Measurements from ENCODE around the gene MACROD2.

The MACROD2 gene

DNA sequence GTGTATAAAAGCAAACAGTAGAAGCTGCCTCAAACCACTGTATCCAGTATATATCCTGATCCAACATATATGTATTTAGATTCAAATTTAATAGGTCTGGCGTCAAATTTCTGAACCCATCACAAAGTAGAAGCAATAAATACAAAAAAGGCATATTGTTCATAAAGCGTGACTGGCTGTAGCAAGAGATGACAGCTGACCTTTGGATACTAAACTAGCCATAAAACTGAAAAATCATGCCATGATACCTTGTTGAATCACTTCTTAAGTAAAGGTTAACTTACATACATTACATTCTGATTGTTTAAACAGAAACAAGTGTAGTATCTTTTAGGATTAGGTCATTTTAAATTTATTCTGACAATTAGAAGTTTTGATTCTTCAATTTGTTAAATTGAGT lies 714.1 kb downstream of the MACROD2 start:
- no peaks in the 10 kb centered on the region for H3K27me3 Mint-ChIP-seq
- DNase-seq: no peak
- no peak overlapping the region for H3K27ac Mint-ChIP-seq
- H3K9me3 Mint-ChIP-seq: peaks cover 4% of the 10 kb centered on the region
- no peaks in the 10 kb centered on the region for H3K36me3 Mint-ChIP-seq
- CTCF ChIA-PET: no interaction called here
- H3K4me1 Mint-ChIP-seq: no peaks in the 10 kb centered on the region
- H3K4me3 Mint-ChIP-seq: no peak overlapping the region

- Mint-ChIP-seq H3K27me3 (no peaks in the 10 kb centered on the region), H3K36me3 (no peaks in the 10 kb centered on the region), H3K27ac (no peak overlapping the region), H3K4me1 (no peaks in the 10 kb centered on the region), H3K9me3 (peaks cover 4% of the 10 kb centered on the region), H3K4me3 (no peak overlapping the region)
- no peak for DNase-seq
- CTCF ChIA-PET: no interaction called here
These were observed 715.6 kb downstream of the MACROD2 start for GRCh38 chr20:14710951-14711350.

GRCh38 chr20:14711652-14712051 lies 716.3 kb downstream of the MACROD2 start:
- Mint-ChIP-seq H3K36me3 (no peaks in the 10 kb centered on the region), H3K4me3 (no peak overlapping the region), H3K4me1 (no peaks in the 10 kb centered on the region), H3K27me3 (no peaks in the 10 kb centered on the region), H3K9me3 (peaks cover 7% of the 10 kb centered on the region), H3K27ac (no peak overlapping the region)
- DNase-seq: no peak
- CTCF ChIA-PET: no interaction called here

- Mint-ChIP-seq H3K27ac (no peak overlapping the region), H3K36me3 (no peaks in the 10 kb centered on the region), H3K9me3 (peaks cover 7% of the 10 kb centered on the region), H3K4me1 (no peaks in the 10 kb centered on the region), H3K4me3 (no peak overlapping the region), H3K27me3 (no peaks in the 10 kb centered on the region)
- no peak for DNase-seq
- CTCF ChIA-PET: no interaction called here
These were observed 717.0 kb downstream of the MACROD2 start for GRCh38 chr20:14712302-14712739.

DNA sequence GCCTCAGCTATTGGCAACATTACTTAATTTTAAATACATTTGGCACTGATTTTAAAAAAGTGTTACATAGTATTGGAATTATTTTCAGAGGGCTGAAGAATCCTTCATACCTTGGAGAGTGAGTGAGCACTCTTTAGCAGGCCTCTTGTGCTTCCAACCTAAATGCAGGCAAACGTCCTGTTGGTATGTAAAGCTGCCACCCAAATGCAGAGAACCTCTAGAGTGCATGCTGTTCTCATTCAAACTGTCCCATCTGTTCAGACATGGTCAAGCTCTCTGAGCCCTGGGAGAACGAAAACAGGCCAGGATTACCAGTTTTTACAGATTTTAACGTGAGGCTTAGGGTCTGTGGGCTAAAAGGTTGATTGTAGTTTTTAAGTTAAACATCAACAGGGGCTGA lies 720.1 kb downstream of the MACROD2 start:
- H3K27me3 Mint-ChIP-seq: no peaks in the 10 kb centered on the region
- no peak for DNase-seq
- H3K9me3 Mint-ChIP-seq: peaks cover 18% of the 10 kb centered on the region
- CTCF ChIA-PET: no interaction called here
- H3K4me3 Mint-ChIP-seq: no peak overlapping the region
- no peaks in the 10 kb centered on the region for H3K36me3 Mint-ChIP-seq
- H3K27ac Mint-ChIP-seq: no peak overlapping the region
- H3K4me1 Mint-ChIP-seq: no peaks in the 10 kb centered on the region

DNA sequence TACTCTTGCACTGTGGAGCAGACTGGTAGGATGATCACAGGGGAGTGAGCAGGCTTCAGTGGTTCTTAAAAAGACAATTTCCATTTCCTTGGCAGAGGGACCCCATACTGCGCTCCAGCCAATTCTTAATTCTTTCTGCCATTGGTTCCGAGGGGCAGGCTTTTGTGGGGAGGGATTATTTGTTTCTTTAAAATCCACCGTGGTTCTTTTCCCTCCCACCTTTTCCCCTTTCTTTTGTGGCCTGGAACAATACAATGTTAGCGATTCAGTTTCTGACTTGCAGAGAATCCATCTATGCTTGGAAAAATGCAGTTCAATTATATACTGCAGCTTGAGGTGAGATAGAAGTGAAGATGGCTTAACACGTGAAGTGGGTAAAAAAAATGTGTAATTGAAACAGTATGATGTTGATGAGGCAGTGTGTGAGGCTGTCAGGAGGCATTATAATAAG lies 721.1 kb downstream of the MACROD2 start:
- Mint-ChIP-seq H3K4me1 (no peaks in the 10 kb centered on the region), H3K27me3 (no peaks in the 10 kb centered on the region), H3K27ac (no peak overlapping the region), H3K36me3 (no peaks in the 10 kb centered on the region), H3K4me3 (no peak overlapping the region), H3K9me3 (peaks cover 19% of the 10 kb centered on the region)
- DNase-seq: no peak
- CTCF ChIA-PET: interaction anchor here (0.5 kb wide), 1 partner anchor 68 kb away, joined by 3 read pairs; no protein-coding TSS in a partner anchor

DNA sequence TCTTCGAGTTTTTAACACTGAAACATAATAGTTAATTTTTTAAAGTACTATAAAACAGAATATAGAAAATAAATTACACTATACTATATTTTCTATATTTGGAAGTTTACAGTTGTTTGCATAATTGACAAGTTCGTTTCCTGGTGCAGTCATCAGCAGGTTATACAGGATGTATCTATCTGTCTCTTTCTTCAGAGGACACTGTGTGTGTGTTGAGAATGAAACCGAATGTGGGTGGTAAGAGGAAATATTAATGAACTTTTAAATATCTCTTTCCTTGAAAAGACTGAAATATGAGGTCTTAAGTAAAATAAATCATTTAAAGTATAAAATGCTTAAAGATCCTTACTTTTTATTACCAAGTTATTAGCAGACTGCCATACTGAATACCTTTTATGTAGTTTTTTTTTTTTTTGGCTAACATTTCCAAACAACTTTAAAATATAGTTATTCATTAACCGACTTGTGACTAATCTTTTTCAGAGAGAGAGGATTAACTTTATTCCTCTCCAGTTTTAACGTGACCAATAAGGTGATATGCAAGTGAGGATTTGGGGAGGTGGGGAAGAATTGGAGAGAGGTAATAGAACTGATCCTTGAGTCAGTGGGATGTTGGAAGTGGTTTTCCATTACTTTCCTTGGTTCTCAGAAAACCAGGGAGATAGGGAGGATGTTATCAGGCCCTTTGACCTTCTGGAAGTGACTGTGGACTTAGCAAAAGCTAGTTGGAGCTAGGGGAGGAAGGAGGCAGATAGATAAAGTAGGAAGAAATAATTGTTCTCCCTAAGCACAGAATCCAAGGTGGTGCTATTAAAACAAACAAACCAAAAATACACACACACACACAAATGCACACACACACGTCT lies 722.1 kb downstream of the MACROD2 start:
- no peak for DNase-seq
- no peak overlapping the region for H3K27ac Mint-ChIP-seq
- CTCF ChIA-PET: no interaction called here
- H3K36me3 Mint-ChIP-seq: no peaks in the 10 kb centered on the region
- H3K4me3 Mint-ChIP-seq: no peak overlapping the region
- H3K9me3 Mint-ChIP-seq: peaks cover 24% of the 10 kb centered on the region
- H3K27me3 Mint-ChIP-seq: no peaks in the 10 kb centered on the region
- H3K4me1 Mint-ChIP-seq: no peaks in the 10 kb centered on the region

DNA sequence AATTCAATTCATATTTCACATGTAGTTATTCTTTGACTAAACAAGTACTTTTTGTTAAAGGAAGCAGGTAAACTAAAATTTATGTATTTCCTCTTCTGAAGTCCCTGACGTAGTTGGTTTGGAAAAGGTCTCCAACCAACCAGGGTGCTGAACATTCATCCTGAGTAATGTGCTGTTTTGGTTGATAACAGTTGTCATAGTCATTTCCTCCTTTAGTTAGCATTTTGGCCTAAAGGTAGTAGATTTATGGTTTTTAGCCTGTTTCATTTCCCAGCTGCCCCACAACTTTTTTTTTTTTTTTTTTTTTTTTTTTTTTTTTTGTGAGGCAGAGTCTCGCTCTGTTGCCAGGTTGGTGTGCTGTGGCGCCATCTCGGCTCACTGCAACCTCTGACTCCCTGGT lies 724.9 kb downstream of the MACROD2 start:
- CTCF ChIA-PET: no interaction called here
- Mint-ChIP-seq H3K27ac (no peak overlapping the region), H3K9me3 (peaks cover 27% of the 10 kb centered on the region), H3K4me1 (no peaks in the 10 kb centered on the region), H3K27me3 (no peaks in the 10 kb centered on the region), H3K36me3 (no peaks in the 10 kb centered on the region), H3K4me3 (no peak overlapping the region)
- DNase-seq: no peak

DNA sequence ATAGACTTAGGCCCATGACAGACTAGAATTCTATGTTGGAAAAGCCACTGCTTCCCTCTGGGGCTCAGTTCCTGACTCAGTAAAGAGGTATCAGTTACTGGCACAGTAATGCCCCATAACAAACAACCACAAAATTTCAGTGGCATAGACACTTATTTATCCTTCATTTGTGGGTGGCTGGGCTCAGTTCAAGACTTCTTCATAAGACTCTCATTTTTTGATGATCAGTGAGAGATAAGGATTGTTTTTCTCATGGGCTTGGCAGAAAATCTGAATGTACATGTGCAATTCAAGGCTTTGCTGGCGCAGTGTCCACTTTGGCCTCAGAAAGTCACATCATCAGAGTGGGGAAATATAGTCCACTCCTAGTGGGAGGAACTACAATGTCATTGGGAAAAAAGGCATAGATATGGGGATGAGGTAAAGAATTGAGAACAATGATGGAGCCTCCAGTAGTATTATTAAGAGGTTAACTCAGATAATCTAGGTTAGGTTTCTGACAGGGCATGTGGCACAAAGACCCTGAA lies 726.7 kb downstream of the MACROD2 start:
- H3K27me3 Mint-ChIP-seq: no peaks in the 10 kb centered on the region
- H3K4me3 Mint-ChIP-seq: no peak overlapping the region
- H3K4me1 Mint-ChIP-seq: no peaks in the 10 kb centered on the region
- DNase-seq: no peak
- peaks cover 25% of the 10 kb centered on the region for H3K9me3 Mint-ChIP-seq
- no peaks in the 10 kb centered on the region for H3K36me3 Mint-ChIP-seq
- CTCF ChIA-PET: no interaction called here
- no peak overlapping the region for H3K27ac Mint-ChIP-seq

DNA sequence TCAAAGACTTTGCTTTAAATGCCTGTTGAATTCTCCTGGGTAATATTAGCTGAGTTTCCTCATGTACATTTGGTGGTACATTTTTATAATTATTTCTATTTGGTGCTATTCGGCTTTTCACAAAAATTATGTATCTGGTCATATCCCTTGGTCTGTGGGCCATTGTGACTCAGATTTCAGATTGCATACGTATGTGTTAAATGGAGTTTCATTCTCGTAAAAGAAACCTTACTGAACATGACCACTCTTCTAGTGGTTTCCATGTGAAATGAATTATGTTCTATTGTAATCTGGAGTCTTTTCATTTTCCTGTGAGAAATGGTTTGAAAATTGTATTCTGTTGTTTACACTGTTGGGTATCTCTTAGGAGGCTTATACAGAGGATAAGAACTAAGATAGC lies 728.3 kb downstream of the MACROD2 start:
- no peaks in the 10 kb centered on the region for H3K27me3 Mint-ChIP-seq
- CTCF ChIA-PET: no interaction called here
- no peaks in the 10 kb centered on the region for H3K4me1 Mint-ChIP-seq
- H3K36me3 Mint-ChIP-seq: no peaks in the 10 kb centered on the region
- peaks cover 20% of the 10 kb centered on the region for H3K9me3 Mint-ChIP-seq
- no peak overlapping the region for H3K4me3 Mint-ChIP-seq
- H3K27ac Mint-ChIP-seq: no peak overlapping the region
- DNase-seq: no peak

GRCh38 chr20:14724036-14724435 lies 728.7 kb downstream of the MACROD2 start:
- H3K4me3 Mint-ChIP-seq: no peak overlapping the region
- H3K4me1 Mint-ChIP-seq: no peaks in the 10 kb centered on the region

DNA sequence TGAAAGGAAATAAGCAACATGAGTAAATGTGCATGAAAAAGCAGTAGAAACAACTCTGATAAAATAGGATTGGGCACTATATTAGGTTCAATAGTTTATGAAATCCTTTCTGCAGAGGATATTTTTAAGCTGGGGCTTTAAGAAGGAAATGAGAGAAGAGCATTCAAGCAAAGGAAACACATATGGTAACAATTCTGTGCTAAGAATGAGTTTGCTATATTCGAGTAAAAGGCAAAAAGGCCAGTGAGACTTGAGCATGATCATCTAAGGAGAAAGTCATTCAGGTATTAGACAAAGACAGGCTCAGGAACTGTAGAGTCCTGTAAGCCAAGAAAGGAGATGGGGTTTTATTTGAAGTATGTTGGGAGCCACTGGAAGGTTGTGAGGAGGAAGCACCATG lies 729.2 kb downstream of the MACROD2 start:
- H3K27ac Mint-ChIP-seq: no peak overlapping the region
- DNase-seq: no peak
- no peaks in the 10 kb centered on the region for H3K27me3 Mint-ChIP-seq
- peaks cover 19% of the 10 kb centered on the region for H3K9me3 Mint-ChIP-seq
- H3K4me1 Mint-ChIP-seq: no peaks in the 10 kb centered on the region
- H3K4me3 Mint-ChIP-seq: no peak overlapping the region
- H3K36me3 Mint-ChIP-seq: no peaks in the 10 kb centered on the region
- CTCF ChIA-PET: no interaction called here

More at GRCh38 chr20:14724036-14724435, 728.7 kb downstream of the MACROD2 start:
- CTCF ChIA-PET: no interaction called here
- no peak for DNase-seq
- Mint-ChIP-seq H3K36me3 (no peaks in the 10 kb centered on the region), H3K27me3 (no peaks in the 10 kb centered on the region), H3K9me3 (peaks cover 20% of the 10 kb centered on the region), H3K27ac (no peak overlapping the region)

DNA sequence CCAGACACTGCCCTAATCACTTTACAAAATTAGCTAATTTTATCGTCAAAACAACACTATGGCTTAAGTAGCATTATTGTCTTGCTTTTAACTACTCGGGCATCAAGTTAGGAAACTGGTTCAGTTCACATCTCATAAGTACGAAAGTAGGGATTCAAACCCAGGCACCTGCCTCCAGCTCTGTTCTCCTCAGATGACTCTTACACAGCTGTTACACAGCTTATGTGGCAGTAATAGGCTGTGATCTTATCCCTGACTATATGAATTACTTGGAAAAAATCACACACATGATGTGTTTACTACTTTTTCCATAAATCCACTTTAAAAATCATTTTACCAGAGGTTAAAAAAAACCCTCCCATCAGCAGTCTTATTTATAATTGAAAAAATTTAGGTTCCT lies 731.3 kb downstream of the MACROD2 start:
- Mint-ChIP-seq H3K27me3 (no peaks in the 10 kb centered on the region), H3K4me1 (no peaks in the 10 kb centered on the region), H3K9me3 (peaks cover 17% of the 10 kb centered on the region), H3K36me3 (no peaks in the 10 kb centered on the region), H3K4me3 (no peak overlapping the region), H3K27ac (no peak overlapping the region)
- CTCF ChIA-PET: no interaction called here
- DNase-seq: no peak

- CTCF ChIA-PET: no interaction called here
- Mint-ChIP-seq H3K9me3 (peaks cover 13% of the 10 kb centered on the region), H3K4me3 (no peak overlapping the region), H3K4me1 (no peaks in the 10 kb centered on the region), H3K27me3 (no peaks in the 10 kb centered on the region), H3K36me3 (no peaks in the 10 kb centered on the region), H3K27ac (no peak overlapping the region)
- DNase-seq: no peak
These were observed 732.3 kb downstream of the MACROD2 start for GRCh38 chr20:14727485-14728150.

GRCh38 chr20:14729390-14729789 lies 734.1 kb downstream of the MACROD2 start:
- CTCF ChIA-PET: no interaction called here
- H3K9me3 Mint-ChIP-seq: peaks cover 12% of the 10 kb centered on the region

More at GRCh38 chr20:14729390-14729789, 734.1 kb downstream of the MACROD2 start:
- Mint-ChIP-seq H3K27me3 (no peaks in the 10 kb centered on the region), H3K4me3 (no peak overlapping the region), H3K4me1 (no peaks in the 10 kb centered on the region), H3K27ac (no peak overlapping the region), H3K36me3 (no peaks in the 10 kb centered on the region)
- no peak for DNase-seq

Data from activated naive CD4-positive, alpha-beta T cell treated with anti-CD3 and anti-CD28 coated beads, Interleukin-2, amount 10 ng/mL, durations not matched to agents 7 days and 5 days (primary cell).